HG02938 (cell line): ENCODE data around the gene RB1.

Experiments
- ATAC-seq: cut with Tn5 transposase; IDR thresholded peaks from one replicate; pipeline ENCODE4 v1.9.1; 2021; ENCODE audit warnings: mild to moderate bottlenecking, moderate library complexity; ENCODE audit not compliant: unreplicated experiment

Gene RB1

DNA sequence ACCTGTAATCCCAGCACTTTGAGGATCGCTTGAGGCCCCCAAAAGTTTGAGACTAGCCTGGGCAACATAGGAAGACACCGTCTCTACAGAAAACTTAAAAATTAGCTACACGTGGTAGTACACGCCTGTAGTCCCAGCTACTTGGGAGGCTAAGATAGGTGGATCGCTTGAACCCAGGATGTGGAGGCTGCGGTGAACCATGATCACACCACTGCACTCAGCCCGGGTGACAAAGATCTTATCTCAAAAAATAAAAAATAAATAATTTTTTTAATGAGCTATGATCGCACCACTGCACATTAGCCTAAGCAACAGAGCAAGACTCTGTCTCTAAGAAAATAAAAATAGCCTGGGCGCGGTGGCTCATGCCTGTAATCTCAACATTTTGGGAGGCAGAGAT is 222.7 kb downstream of the RB1 start:
- no peak for ATAC-seq

GRCh38 chr13:48527955-48528354 is 224.4 kb downstream of the RB1 start:
- no peak for ATAC-seq

DNA sequence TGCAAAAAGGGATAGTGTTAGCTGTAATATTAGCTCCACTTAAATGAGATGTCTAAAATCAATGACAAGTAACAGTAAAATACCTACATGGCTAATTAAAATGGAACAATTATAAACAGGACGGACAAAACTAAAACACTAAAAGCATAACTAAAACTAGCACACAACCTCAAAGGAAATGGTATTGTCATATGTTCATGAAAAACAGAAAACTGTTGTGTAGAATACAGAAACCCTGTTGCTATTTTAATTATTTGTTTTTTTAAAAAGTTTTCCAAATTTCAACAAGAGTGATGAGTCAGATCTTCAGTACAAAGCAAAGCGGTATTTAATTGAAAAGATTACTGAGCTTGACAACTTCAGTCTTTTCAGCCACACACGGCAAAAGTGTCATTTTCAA is 225.2 kb downstream of the RB1 start:
- ATAC-seq: no peak

GRCh38 chr13:48530833-48531232 is 227.3 kb downstream of the RB1 start:
- ATAC-seq: no peak
